GM19372 (cell line): ENCODE results near the gene NCOR2.

Experiments used
- ATAC-seq: cut with Tn5 transposase; IDR thresholded peaks from one replicate; pipeline ENCODE4 v1.9.1; 2021; ENCODE audit warnings: mild to moderate bottlenecking, low read depth, moderate library complexity; ENCODE audit not compliant: unreplicated experiment

The NCOR2 gene

DNA sequence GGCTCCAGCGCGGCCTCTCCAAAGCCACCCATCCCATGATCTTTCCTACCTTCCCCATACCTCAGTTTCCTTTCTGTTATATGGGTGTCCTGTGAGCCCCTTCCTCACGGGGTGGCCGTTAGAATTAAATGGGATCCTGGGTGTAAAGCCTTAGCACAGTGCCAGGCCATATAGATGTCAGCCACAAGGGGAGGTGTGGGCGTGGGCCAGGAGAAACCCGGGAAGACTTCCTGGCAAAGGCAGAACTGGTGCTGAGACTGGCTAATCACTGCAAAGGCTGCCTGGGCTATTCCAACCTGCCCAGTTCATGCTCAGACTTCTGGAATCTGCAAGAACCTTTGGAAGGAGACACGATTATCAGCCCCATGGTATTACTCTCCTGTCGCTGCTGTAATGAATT is 11.0 kb upstream of the NCOR2 start:
- ATAC-seq = no peak

DNA sequence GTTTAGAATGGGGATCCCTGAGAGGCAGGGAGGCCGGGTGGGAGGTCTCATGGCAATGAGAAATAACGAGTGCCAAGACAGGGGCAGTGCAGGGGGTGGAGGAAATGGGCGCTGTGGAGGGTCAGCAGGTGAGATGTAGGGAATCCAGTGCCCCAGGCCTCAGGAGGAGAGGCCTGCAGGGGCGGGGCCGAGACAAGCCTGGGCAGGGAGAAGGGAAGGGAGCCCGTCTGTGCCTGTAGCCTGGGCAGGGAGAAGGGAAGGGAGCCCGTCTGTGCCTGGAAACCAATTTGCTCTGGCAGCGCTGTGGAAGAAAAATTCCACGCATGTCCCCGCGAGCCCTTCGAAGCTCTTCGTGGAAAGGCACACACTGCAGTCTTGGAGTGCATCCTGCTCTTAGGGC is 10.6 kb upstream of the NCOR2 start:
- no peak for ATAC-seq

DNA sequence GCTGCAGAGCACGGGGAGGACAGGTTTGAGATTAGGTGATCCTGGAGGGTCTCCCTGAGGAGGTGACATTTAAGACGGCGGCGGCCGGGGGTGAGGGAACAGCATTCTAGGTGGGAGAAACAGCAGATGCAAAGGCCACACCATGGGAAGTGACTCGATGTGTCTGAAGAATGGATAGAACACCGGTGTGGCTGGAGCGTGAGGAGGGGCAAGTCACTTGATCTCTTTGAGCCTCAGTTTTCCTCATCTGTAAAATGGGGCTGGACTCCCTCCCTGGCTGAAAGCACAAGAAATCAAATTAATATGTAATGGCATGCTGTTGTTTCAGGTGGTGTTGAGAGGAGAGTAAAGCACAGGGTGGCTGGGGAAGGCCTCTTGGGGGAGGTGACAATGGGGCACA is 10.0 kb upstream of the NCOR2 start:
- no peak for ATAC-seq

DNA sequence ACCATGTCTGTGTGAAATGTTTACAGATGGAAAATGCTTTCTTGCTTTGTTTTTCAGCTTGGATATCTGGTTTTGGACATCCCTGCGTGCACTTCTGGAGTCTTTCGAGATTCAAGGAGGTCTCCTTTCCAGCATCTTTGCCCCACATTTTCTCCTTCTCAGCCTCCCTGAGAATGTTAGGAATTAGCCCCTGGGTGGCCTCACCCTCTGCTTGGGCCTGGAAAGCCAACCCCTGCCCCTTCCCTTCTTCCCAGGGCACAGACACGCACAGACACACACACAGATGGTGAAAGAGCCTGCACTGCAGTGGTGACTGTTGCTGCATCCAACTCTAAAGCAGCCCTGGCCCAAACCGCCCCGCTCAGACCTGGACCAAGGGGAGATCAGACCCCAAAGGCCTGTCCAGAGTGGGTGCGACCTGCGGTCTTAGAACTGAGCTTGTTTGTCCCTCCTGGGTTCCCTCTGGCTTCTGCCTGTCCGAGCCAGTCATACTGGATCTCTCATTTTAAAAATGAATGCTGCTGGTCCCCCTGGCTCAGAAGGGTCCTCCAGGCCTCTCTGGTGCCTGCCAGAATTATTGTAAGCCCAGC is 8.7 kb upstream of the NCOR2 start:
- ATAC-seq = no peak

DNA sequence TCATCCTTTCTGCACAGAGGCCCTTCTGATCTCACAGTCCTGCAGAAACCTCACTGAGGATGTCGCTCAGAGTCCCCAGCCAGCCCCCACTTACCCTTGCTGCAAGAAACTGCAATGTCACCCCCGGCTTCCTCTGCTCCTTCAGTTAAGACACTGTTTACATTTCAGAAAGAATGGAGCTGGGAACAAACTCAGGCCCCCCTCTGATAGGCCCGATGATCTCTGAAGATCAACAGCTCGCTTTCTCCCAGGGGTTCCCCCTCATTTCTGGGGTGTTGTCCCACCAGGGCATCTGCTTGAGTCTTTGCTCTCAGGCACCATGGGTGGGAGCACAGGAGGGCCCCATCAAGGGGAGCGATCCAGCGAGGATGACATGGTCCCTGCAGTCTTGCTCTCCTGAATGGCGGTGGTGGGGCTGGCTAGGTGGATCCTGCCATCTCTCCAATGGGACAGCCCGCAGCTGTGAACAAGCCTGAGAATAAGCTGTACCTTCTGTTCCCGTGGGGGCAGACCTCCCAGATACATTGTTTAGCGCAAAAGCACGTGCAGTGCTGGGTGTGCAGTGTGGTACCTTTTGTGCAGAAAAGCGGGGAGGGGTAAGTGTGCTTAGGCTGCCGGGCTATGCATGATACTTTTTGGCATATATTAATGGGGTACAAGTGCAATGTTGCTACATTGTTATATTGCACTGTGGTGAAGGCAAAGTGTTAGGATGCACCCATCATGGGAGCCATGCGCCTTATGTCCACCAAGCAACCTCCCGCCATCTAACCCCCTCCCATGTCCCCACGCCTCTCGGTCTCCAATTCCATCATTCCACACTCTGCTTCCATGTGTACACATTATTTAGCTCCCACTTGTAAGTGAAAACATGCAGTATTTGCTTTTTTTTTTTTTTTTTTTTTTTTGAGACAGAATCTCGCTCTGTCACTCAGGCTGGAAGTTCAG is 6.7 kb upstream of the NCOR2 start:
- no peak for ATAC-seq

DNA sequence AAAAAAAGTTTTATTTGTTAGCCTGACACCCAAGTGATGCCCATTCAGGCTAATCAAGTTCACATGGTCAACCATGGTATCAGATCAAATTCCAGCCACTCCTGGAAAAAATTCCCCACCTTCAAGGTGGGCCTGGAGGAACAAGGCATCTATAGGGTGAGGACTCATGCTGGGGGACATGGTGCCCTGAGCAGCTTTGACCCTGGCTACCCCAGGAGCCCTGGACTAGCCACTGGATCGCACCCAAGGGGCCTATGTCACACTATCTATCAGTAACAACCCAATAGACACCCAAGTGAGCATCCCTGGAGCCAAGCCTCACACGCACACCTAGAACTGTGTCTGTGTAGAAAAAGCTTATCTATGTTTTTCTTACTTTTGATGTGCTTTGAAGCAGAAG is 4.1 kb upstream of the NCOR2 start:
- no peak for ATAC-seq

DNA sequence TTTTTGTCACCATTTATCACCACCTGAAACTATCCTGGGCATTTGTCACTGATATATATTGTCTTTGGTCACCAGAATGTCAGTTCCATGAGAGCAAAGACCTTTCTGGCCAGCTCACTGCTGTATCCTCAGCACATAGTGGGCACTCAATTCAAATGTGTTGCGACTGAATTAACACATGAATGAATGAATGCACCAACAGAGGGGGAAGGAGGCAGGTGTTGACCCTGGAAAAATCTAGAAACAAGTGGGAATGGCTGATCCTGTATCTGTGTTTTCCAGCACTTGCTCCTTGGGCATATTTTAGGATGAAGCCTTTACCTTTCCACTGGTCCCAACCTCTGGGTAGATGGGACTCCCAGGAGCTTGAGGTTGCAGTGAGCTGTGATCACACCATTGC is 3.4 kb upstream of the NCOR2 start:
- ATAC-seq = no peak

DNA sequence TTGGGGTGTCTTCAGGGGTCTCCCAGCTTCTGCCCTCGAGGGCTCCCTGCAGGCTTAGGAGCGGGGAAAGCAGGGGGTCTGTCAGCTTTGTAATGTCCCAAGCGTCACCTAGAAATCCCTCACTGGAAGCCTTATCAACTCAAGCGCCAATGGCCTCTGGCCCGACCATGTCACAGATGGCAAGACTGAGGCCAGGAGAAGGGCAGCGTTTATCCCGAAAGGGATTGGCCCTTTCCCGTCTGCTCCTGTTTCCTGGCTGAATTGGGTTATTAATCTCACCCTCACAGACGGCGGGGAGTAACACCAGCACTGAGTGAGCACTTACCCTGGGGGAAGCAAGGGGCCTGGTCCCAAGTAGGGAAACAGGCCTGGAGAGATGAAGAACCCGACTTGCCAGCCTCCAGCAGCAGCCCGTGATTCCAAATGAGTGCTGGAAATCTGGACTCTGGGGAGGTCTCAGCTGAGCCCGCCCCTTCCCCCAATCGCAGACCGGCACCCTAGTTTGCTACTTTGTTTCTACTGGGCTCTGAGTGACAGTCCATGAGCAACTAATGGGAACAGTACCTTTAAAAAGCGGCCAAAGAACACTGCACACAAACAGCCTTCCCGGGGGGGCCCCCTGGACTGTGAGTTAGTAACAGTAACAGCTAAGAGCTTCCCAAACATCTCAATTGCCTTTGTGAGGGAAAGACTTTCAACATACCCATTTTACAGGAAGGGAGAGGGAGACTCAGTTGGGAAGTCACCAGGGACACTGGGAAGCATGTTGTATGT is 2.1 kb upstream of the NCOR2 start:
- no peak for ATAC-seq

DNA sequence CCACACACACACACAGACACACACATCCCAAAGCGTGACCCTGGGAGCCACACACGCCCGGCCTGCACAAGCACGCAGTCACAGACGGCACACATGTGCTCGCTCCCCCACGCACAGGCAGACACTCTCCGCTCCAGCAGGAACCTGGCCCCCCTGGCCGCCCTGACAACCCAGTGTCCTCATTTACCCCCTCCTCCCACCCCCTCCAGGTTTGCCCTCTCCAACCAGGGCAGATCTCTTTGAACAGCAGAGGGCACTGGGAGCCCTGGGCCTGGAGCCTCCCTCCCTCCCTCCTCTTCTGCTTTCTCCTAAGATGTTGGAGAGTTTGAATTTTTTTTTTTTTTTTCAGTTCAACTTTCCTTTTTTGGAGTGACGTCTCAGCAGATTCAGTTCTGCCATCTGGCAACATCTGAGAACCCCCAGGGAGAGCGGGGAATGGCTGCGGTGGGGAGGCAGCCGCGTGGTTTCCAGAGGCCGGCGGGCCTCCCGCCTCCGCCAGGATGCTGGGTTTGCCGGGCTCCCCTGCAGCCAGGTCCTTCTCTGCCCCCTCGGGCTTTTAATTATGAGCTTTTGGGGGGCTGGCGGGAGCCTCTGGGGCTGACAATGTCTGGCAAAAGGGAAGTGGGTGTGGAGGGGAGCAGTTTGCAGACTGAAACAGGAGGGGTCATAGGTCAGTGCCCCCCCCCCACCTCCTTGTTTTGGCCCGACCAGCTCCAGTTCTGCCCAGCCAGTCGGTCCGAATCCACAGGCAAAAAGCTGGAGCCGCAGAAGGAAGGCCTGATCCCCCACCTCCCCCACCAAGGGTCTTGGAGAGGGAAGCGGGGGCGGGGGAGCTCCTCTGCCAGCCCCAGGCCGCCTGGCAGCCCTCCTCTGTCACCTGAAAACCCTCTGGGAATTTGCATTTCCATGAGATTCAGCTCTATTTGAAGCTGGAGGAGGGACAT is 1.3 kb upstream of the NCOR2 start:
- ATAC-seq = no peak

DNA sequence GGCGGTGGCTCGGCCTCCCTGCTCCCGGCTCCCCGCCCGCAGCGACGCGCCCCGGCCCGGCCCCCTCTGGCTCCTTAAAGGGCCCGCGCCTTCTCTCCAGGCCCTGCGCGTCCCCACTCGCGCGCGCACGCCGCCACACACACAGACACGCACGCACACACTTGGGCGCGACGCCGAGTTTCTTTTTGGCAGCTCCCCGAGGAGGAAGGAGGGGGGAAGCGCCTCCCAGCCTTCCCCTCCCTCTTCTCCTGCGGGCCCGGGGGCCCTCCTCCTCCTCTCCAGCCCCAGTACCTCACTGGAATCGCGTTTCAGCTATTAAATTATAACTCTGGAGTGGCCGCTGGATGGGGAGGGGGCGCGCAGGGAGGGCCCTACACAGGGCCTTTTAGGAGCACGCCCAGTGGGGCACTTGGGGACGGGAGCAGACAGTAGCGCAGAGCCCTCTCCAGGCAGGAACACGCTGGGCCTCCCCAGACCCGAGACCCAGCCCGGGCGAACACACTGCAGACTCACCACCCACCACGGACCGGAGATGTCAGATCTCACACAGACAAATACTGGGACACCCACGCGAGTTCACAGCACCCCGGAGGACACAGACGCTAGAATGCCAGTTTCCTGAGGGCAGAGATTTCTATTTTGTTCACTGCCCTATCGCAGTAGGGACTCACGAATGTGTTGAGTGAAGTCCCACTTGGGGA is 411 bp upstream of the NCOR2 start:
- ATAC-seq = peak; percentile 55

DNA sequence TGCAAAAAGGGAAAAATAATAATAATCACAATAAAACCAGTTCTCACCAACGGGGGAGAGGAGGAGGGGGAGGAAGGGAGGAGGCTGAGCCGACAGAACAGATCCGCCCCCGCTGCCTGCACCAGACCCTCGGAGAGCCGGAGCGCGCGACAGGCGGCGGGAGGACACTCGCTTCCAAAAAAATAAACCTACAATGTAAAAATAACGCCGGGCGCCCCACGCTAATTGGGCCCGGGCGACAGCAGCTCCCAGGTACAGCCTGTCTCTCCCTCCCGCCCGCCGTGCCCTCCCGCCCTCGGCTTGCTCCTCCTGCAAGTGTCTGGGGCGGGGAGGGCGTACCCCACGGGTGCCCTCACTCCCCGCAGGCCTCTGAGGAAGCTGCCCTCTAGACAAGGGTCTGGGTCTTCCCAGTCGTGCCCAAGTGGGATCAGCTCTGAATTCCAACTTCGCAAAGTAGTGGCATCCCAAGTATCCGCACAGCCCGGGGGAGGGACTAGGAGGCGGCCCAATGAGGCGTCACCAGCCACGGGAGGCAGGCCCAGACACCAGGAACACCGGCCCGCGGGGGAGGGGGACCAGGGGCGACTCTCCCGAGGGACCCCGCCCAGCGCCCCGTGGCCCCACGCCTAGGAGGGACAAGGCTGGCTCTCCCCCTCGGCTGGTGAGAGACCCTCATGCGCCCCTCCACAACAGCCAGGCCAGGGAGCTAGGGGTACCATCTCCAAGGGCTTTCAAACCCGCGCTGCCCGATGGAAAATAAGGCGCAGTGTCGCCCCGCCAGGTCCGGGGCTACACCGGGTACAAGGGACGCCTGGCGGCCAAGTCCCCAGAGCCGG is 1.0 kb downstream of the NCOR2 start:
- ATAC-seq = peak; percentile 36

DNA sequence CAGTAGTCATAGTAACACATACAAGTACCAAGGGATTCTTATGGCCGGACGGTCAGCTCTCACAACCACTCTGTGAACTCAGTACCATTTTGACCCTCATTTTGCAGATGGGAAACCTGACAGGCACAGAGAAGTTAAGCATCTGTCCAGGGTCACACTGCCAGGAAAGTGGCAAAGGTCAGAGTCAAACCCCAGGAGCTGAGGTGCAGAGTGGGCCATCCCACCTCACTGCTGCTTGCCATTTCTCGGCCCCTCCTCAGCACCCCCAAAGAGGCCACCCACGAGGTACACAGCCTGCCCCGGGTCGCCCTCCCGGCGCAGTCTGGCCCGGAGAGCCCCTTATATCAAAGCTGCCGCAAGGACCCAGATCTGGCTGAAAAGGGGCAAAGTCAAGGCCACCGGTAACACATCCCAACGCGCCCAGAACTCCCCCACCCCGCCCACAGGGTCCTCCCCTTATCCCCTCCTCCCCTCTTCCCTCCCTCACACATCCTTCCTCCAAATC is 1.7 kb downstream of the NCOR2 start:
- no peak for ATAC-seq

DNA sequence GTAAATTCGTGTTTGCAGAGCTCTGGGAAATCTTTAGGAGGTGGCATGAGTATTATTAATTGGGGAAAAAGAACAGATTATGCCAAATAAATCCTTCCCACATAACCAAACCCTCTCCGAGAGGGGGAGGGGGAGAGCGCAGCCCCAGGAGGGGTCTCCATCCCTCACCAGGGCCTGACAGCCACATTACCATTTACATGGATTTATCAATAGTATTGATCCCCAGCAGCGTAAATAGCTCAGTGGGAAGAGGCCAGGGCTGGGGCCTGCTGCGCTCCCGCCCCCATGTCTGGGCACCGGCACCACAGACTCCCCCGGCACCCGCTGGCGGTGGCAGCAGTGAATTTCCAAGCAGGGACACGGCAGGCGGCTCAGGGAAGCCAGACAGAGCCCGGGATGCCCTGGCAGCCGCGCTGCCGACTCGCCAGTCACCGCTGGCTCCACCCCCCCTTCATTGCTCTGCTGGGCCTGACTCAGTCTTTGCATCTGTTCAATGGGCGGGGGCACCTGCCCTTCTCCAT is 2.4 kb downstream of the NCOR2 start:
- no peak for ATAC-seq

DNA sequence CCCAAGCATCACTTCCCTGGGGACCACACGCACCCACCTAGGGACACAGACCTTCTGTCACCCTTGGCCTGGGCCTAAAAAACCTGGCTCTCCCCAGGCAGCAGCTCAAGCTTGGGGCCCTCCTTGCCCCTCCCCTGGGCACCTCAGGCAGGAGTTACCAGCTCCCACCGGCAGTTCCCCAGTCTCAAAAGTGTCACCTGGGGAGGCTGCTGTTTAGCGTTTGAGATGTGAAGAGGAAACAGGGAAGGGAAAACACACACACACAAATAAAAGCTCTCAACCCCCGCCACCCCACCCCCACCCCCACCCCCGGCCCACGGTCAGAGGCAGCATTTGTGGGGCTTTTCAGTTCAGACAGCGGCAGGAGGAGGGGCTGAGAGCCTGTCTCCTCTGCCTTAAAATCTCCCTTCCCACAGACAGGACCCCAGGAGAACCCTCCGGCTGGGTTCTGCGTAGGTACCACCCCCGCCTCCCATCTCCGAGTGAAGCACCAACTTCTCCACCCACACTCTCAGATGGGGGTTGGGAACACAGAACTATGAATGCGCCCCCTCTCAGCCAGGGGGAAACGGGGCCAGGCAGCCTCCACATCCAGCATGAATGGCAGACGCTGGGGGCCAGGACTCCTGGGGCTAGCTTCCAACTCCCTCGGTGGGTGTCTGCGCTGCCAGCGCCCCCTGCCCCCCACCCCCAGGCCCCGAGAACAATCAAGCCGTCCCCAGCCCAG is 3.0 kb downstream of the NCOR2 start:
- no peak for ATAC-seq

DNA sequence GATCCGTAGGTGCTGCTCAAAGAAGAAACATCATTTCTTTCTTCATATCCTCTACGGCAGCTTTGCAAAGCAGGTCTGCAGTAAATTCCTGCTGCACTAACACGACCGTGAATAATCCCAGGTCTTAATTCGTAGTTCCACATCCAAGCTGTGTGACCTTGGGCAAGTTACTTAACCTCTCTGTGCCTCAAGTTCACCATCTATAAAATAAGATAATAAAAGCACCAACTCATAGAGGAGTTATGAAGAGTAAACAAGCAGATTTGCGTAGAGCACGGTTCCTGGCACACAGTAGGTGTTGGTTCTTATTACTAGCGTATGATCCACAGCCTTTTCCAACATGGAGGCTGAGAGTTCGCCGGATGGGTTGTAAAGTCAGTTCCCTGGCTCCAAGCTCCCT is 3.6 kb downstream of the NCOR2 start:
- ATAC-seq = no peak

DNA sequence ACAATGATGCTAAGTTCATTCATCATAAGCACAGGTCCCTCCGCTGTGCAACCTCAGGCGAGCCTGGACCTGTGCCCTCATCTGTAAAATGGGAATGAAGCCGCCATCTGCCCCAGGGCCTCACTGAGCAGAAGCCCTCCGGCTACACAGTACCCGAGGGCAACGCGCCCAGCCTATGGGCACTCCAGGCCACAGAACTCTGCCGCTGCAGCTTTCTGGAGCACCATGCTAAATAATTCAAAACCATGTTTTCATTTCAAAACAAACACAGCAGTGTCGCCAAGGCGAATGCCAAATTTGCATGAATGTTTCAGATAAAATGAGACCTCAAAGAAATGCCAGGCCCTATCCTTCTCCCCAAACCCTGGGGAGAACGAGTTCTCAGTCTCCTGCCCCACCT is 4.0 kb downstream of the NCOR2 start:
- no peak for ATAC-seq

DNA sequence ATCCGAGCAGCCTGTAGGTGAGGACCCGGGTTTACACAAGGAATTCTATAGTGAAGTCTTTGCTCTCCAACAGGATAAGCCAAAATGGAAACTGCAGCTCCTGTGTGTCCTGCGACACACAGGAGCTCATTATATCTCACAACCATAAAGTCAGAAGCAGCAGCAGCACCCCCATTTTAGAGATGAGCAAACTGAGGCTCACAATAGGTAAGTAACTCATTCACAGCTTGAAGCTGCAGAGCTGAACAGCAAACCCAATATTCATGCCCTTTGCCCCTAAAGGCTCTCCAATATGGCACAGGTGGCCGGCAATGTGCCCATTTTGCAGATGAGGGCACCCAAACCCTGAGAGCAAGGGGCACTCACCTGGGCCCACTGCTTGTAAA is 4.6 kb downstream of the NCOR2 start:
- no peak for ATAC-seq
